NCI-H1694 (cell line): ENCODE measurements around the gene ADGRL3.
"Not testable (repeated sequence)": the region's sequence is repeated elsewhere in the genome, so short reads cannot be mapped to it uniquely, and the experiment has no call there.

Experiments
- DNase-seq: peaks from one replicate; lab custom pipeline; 2025; lab: John Stamatoyannopoulos, UW

The ADGRL3 gene

DNA sequence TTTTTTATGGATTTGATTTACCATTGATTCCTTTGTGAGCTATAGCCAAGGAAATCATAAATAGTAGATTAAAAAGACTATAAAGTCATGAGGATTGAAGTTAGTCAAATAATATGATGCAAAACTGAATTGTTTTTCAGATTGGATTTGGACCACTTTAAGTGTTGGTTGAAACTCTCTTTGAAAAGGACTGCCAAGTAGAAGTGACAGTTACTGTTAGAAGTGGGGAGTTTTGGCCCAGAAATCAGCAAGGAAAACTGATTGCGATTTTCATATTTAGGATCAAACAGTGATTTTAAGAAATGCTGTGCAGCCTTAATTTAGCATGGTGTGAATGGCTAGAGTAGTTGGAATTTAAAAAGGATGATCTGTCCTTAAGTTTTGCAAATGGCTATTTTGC, 4.9 kb downstream of the ADGRL3 start:
- no peak for DNase-seq

DNA sequence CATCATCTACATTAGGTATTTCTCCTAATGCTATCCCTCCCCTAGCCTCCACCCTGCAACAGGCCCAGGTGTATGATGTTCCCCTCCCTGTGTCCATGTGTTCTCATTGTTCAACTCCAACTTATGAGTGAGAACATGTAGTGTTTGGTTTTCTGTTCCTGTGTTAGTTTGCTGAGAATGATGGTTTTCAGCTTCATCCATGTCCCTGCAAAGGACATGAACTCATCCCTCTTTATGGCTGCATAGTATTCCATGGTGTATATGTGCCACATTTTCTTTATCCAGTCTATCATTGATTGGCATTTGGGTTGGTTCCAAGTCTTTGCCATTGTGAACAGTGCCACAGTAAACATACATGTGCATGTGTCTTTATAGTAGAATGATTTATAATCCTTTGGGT, 7.0 kb downstream of the ADGRL3 start:
- not testable (repeated sequence) for DNase-seq

DNA sequence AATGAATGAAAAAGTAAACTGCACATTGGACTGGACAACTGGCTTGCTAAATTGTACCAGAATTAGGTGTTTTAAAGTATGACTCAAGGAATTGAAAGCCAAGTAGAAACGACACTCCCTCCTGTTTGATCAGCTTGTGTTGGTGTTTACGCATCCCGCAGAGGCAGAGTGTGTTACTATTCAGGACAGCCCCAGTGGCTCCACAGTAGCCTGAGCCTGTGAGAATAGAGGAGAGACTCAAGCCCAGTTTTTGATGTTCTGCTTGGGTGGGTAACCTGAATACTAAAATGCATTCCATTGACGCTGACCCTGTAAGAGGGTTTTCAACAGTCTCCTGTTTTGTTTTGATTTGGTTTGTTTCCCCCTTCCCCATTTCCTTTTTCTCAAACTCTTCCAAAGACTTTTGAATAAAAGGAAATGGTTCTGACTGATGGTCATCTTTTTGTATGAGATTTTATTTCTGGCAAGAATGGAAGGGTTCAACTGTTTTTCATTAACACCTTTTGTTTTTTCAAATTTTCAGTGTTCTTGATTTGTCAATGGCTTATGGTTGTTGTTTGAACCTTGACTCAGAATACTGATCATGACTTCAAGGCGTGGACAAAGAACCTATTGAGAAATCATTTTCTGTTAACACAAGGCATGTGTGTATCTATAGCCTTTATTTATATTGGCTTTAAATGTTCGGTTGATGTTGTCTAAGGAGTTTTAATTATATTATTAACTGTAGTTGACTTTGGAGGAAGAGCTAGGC, 10.2 kb downstream of the ADGRL3 start:
- DNase-seq = no peak

DNA sequence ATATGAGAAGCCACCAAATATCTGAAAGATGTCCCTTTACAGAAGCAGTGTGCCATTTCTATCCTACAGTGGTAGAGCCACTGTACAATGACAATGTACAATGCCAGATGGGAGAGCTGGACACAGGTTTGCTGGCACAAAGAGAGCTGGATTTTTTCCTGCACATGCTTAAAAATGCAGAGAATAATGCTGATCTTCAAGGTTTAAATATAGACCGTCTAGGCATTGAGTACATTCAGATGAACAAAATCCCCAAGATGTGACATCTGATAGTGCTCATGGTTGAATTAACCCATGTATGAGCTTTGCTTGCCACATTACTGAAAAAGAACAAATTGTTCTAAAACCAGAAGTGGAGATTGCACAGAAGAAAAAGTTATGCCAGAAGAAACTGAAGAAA, 11.7 kb downstream of the ADGRL3 start:
- DNase-seq = no peak

DNA sequence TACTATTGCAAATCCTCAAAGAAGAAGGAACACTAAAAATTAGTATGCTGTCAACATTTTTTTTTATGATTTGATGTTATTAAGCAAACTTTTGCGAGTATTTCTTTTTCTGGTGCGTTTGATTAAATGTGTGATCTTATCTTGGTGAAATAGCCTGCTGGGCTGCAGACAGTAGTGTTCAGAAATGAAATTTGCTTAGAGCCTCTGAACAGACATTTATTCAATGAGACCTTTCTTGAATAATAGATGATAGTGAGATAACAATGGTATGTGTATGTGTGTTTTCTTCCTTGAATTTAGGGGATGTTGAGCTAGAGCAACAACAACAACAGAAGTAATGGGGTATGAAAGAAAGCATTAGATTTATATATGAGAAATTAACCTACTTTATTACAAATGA, 12.7 kb downstream of the ADGRL3 start:
- DNase-seq = no peak

DNA sequence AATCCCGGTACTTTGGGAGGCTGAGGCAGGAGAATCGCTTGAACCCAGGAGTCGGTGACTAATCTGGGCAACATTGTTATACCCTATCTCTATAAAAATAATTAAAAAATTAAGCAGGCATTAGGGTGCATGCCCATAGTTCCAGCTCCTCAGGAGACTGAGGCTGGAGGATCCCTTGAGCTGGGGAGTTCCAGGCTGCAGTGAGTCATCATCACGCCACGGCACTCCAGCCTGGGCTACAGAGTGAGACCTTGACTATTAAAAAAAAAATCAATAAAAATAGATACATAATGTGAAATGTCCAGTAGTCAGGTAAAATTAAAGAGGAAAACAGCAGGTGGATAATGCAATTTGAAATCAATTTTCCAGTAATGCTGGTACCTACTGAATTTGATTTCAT, 14.6 kb downstream of the ADGRL3 start:
- no peak for DNase-seq

DNA sequence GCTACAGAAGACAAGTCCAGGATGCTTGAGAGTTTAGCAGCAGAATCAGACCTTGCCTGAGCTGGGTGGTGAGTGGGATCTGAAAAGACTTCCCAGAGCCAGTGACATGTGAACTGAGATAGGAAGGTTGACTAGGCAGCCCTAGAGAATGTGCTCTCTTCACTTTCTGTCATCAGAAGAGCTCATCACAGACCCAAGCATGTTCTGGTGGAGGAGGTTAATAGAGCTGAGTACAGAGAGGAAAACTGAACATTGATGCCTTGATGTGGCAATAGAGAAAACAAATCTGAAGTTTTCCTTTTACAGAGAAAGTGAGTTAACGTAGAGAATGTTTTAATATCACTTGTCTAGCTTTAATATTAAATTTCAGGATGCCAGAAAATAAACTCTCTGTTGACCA, 17.1 kb downstream of the ADGRL3 start:
- DNase-seq = no peak

DNA sequence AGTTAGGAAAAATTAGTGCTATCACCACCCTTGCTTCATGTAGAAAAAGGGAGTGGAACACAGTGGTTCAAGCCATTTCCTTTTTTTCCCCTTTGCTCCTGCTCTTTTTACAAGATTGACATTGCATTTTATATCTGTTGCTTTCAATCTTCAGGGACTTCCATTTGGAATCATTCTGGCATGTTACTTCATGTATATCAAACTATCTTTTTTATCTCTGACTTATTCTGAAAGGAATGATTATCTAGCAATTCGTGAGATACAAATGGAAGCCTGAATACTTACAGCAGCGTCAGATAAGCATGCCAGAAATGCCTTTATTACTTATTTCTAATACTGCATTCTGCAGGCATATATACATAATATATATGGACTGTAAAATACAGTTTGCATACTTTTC, 20.4 kb downstream of the ADGRL3 start:
- DNase-seq = no peak

DNA sequence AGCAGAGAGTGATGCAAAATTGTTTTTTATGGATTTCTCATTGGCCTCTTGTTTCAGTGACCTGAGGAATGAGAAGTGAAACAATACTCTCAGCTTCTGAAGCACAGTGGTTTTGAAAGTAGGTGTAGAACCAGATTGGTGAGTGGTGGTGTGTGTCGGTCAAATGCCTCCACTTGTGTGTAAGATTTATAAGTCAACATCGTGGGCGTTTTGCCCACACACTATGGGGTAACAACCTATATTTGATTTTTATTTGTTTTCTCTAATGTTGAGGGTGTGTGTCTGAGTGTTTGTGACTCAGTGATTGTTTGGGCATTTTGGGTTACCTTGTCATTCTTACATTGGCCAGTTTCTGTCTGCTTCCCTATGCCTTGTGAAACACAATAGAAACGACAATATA, 23.3 kb downstream of the ADGRL3 start:
- DNase-seq = no peak

DNA sequence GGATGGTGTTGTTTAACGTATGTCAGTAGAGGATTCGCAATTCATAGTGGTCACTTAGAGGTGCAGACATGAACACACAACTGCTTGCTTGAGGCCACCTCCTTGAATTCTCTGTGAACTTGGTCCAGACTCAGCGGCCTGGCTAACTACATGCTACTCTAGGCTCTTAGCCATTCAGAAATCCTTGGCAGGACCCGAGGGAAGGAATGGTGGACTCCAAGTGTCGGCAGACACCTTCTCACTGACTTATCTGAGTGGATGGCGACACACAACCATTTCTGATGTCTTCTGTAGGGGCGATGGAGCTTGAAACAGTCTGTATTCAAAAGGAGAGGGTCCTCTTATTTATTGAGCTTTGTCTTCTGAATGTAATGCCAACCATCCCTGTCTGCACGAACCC, 24.4 kb downstream of the ADGRL3 start:
- DNase-seq = no peak

DNA sequence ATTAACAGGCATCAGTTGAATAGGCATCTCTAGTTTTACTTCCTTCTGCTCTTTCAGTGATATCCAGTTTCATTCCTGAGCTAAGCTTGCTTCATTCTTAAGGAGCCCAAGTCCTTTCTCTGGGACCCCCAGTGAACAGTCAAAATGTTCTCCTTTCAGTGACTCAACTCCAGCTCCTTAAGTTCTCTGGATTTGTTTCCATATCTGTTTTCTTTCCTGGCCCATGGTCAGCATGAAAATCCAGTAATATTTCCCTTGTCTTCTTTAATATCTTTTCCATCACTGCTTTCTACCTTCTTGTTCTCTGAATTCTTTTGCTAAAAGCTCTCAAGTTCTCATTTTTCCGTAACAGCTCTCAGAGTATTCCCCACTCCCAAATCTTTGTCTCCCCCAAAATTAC, 25.5 kb downstream of the ADGRL3 start:
- no peak for DNase-seq

DNA sequence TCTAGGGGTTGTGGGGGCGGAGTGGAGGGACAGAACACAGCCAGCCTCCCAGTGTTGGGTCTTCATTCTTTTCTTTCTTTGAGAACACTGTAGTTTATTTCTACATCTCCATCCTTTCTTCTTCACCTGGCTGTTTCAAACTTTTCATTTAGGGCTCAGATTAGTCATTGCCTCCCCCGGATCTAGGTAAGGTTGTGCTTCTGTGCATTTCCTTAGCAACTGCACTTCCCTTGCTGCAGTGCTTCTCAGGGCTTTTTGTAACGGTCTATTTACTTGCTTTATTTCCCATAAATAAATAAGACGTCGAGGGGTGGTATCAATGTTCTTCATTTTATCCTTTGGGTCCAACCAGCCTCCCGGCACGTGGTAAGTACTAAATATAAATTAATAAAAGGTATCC, 31.3 kb downstream of the ADGRL3 start:
- no peak for DNase-seq

DNA sequence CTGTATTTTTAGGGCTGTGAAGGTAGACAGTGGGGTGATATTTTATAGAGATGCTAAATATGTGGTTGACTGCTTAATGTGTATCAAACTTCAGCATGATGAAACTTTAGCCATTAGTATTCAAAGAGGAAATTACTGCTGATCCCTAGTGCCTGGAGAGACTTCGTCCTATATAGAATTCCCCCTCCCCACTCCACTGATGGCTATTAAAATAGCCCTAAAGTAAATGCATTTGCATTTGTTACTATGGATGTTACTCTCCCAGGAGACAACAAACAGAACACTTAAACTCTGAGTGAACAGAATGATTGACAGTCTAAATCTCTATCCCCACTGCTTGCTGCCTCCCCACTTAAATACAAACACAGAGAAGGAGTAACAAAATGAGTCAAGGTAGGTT, 39.1 kb downstream of the ADGRL3 start:
- DNase-seq = no peak

DNA sequence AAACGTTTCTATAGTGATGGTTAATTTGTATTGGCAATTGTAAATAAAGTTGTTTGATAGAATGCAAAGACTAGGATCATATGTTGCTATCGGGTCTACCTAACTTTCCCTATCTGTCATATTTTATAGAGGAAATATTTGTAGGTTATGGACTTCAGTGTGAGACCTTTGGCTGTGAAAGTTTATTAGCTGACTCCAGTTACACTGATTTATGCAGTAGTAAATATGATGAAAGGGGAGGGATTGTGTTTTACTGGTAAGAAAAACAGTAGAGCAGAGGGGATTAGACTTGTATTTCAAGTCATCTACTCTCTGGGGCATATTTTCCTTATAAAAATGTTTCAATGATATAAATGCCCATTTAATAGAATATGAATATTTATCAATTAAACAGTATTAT, 43.8 kb downstream of the ADGRL3 start:
- no peak for DNase-seq

DNA sequence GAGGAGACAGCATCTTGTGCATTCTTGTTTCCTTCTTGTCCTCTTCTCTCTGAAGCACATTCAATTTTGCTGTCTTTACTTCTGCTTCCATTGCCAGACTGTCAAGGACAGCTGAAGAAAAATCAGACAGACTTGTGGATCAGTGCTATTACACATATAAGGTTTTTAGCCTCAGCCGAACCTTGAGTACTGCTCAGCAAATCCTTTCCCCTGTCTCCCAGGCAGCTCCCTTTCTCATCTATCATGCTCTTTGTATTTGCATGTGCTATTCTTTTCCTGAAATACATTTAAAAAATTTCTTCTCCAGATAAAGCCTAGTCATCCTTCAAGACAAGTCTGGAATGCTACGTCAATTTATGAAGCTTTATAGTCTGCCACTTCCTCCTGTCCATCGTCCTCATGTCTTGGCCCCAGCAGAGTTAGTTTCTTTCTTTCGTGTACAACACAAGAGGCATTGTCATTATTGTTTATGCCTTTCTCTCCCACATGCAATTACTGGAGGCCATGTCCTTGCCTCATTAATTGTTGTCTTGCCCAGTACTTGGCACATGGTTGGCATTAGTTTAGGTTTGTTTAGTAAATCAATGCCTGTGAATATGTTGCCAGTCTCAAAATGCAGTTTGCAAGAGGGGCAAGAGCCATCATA, 45.1 kb downstream of the ADGRL3 start:
- no peak for DNase-seq

DNA sequence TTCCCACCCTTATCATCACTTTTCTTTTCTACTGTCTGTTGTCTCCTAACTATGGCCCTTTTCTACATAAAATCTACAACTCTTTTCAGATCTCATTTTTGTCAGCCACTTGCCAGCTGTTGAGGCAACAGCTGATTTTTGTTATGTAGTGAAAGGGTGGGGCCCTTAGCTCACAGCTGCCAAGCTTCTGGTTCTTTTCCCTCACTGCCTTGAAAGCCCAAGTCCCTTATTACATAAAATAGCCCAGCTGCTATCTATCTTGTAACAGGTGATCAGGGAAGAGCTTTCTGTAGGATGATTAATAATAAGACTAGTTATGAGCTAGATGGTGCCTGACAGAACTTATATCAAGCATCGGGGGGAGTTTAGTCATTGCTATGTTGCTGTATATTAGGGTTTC, 45.9 kb downstream of the ADGRL3 start:
- no peak for DNase-seq

DNA sequence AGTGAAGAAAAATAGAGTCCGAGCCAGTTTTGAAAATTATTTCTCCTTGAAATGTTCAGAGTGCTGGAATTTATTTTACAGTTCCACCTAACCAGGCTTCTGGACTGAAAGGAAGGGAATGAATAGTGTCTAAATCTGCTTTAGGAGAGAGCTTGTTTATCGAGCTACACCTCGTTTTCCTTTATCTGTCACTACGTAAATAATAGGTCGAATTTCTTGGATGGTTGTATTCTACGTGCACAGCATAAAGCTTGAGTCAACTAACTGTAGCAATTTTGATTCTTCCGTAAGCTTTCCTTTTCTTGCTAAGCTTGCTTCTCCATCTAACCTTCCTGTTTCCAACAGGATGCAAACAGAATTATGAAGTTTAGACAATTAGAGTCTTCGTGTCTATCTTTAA, 48.6 kb downstream of the ADGRL3 start:
- DNase-seq = no peak

DNA sequence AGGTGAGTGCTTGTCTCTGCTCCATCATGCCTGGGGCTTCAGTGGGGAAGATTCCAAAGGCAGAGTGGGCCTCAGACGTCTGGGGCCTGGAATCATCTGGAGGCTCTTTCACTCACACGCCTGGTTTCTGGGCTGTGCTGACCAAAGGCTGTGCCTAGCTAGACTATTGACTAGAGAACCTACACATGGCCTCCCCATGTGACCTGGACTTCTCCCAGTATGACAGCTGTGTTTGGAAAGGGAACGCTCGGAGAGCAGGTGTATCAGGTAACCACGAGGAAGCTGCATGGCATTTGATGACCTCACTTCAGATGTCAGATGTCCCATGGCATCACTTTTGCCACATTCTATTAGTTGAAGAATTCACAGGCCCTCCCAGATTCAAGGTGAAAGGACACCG, 51.0 kb downstream of the ADGRL3 start:
- no peak for DNase-seq

DNA sequence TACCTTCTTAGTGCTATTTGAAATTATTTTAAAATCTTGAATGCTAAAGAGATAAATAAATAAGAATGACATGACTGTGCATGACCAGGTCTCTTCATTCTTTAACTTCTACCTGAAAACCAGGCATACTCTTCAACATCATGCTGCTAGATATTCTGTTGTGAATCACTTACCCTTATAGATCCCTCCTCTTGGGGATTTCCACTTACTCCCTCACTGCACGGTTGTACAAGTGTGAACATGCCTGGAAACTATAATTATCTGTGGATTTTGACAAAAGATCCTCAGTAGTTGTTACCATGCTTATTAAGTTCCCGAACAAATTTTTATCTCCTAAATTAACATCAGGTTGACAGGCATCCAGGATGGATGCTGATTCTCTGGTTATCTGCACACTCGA, 54.3 kb downstream of the ADGRL3 start:
- no peak for DNase-seq

DNA sequence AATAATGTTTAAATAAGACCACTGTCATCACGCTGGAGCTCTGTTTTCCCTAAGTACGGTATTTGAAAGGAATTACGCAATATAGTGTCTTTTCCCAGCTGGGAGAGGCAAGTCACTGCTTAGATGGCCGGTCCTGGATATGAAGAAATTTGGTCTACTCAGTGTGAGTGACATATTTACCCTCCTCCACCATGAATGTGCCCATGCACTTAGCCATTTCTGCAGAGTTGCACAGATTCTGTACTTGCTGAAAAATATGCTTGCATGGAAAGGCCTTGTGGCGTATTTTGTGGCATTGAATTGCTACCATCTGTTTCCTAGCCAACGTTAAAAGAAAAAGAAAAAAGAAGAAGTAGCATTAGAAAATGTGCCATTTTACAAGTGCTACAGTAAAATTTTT, 73.1 kb downstream of the ADGRL3 start:
- no peak for DNase-seq

DNA sequence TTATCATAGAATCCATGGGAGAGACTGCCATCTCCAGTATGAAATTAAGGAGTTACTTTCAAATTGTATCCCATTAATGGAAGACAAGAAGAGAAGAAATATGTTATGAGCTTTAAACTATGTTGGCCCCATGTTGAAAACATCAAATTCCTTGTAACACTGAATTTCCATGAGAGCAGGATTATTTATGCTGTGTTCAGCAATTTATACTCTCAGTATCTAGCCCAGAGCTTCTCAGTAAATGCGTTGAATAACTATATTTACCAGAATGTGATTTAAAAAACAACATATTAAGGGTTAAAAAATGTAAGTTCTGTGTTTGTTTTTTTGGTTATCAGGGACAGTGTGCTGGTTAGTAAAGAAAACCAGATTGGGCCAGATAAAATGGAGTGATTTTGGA, 74.2 kb downstream of the ADGRL3 start:
- no peak for DNase-seq

DNA sequence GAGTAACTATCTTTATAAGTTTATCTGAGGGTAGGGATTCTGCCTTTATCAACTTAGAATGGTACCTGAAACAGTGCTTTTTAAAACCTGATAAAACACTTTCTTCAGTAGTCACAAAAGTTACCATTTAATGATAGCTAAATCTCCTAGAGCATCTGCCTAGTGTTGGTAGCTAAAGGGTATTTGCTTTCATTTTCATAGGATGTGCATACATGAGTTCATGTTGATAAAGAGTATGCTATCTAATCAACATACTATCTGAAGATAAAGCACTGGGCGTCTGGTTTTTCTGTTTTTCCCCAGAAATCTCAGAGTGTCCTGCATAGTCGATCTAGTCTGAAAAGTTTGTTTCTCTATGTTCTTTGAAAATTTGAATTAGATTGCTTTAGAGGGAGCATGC, 75.1 kb downstream of the ADGRL3 start:
- no peak for DNase-seq

DNA sequence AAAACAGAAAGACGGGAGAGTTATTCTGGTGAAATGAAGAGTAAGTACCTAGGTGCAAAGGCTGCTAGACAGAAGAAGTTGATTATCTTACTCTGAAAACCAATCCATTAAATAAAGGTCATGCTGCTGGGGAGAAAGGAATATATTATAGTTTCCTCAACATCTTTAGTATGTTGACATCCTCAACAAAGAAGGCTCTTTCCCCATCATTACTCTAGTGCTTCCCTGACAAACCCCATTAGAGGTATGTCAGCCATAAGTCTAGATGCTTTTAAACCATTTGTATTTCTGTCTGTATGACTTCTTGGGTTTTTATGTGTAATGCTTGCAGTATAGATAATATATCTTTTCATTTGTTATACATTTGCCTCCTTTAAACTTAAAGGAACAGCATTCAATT, 75.9 kb downstream of the ADGRL3 start:
- no peak for DNase-seq
